Activated CD4-positive, alpha-beta memory T cell treated with anti-CD3 and anti-CD28 coated beads for 36 hours (primary cell): ENCODE measurements around the gene ARG1. TPM values are rescaled to one million over a fixed set of nuclear protein-coding genes. Genes with fewer than 3 reads are reported as not detected.
A peak's percentile ranks its signal among the peaks of the same experiment; 100 is the strongest.

Source experiments
- CTCF ChIA-PET: fragments of 350-600 bp; sonication (Branson Sonifier 250); formaldehyde crosslinking; loops from one replicate; lab custom pipeline; 2021; ENCODE audit warnings: antibody characterized with exemption, inconsistent platforms; lab: Charles Lee
- POLR2A ChIA-PET: fragments of 350-600 bp; sonication (Branson Sonifier 250); formaldehyde crosslinking; loops from one replicate; lab custom pipeline; 2021; ENCODE audit warnings: antibody characterized with exemption; lab: Charles Lee
- DNase-seq: peaks from one replicate; pipeline ENCODE4 v3.0.0-alpha.2; 2020
- H3K27ac Mint-ChIP-seq: one replicate; pipeline ENCODE4 v1.8.0; 2021; ENCODE audit warnings: mixed read lengths
- H3K27me3 Mint-ChIP-seq: one replicate; pipeline ENCODE4 v1.8.0; 2021; ENCODE audit warnings: mixed read lengths
- H3K36me3 Mint-ChIP-seq: one replicate; pipeline ENCODE4 v1.8.0; 2021; ENCODE audit warnings: mixed read lengths
- H3K4me1 Mint-ChIP-seq: one replicate; pipeline ENCODE4 v1.8.0; 2021; ENCODE audit warnings: low read depth, mixed read lengths
- H3K4me3 Mint-ChIP-seq: one replicate; pipeline ENCODE4 v1.8.0; 2021; ENCODE audit warnings: mild to moderate bottlenecking, mixed read lengths
- H3K9me3 Mint-ChIP-seq: one replicate; pipeline ENCODE4 v1.8.0; 2021; ENCODE audit warnings: mixed read lengths
- intact Hi-C: fragments of 100-400 bp; cut with micrococcal nuclease; formaldehyde crosslinking; loops from one replicate; pipeline ENCODE4 v1.15.1; 2023
- total RNA-seq, 2 experiments: library from RNA; stranded (reverse); gene quantifications; one replicate each; pipeline ENCODE4 v1.2.3, GENCODE V29; 2021

Gene ARG1
- total RNA-seq, 2 experiments from 2014 or later = not detected

DNA sequence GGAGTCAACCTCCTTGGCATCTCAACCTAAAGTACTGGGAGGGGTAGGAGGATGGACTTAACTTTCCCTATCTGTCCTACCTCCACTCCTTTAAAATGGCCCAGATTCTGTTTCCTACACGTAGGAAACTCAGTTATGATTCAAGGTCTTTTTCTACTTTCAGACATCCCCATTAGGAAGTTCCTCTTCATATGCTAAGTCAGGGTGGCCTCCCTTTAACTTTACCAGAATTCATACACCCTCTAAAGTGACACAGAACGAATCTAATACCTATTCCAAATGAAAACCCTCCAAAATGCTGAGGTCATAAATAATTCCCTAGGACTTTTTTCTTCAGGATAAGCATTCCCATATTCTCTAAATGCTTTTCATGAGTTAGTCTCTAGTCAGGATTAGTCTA is 15.6 kb downstream of the ARG1 start:
- no peak overlapping the region for H3K27ac Mint-ChIP-seq
- POLR2A ChIA-PET = no interaction called here
- no peaks in the 10 kb centered on the region for H3K9me3 Mint-ChIP-seq
- no peak overlapping the region for H3K4me3 Mint-ChIP-seq
- CTCF ChIA-PET = no interaction called here
- DNase-seq = no peak
- peaks cover 34% of the 10 kb centered on the region for H3K36me3 Mint-ChIP-seq
- H3K27me3 Mint-ChIP-seq = no peaks in the 10 kb centered on the region
- H3K4me1 Mint-ChIP-seq = no peaks in the 10 kb centered on the region
- intact Hi-C loops = no loop called here

DNA sequence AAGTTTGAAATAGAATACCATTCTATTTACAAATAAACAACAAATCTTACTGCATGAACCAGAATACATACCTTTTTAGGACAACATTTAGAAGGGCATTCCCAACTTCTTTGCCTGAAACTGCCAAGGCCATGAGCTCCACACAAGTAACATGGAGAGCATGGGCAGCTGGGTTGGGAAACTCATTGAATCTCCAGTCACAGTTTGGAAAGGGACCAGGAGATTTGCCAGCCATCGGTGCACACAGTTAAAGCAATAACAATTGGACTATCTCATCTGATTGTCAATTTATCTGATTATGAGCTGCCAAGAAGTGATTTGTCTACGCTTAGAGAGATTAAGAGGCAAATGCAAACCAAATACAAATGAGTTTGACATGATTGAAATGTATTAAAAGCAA is 19.9 kb downstream of the ARG1 start:
- H3K27me3 Mint-ChIP-seq = no peaks in the 10 kb centered on the region
- no peak overlapping the region for H3K27ac Mint-ChIP-seq
- no peak for DNase-seq
- intact Hi-C loops = no loop called here
- no peaks in the 10 kb centered on the region for H3K4me1 Mint-ChIP-seq
- H3K9me3 Mint-ChIP-seq = no peaks in the 10 kb centered on the region
- POLR2A ChIA-PET = no interaction called here
- no peak overlapping the region for H3K4me3 Mint-ChIP-seq
- peaks cover 45% of the 10 kb centered on the region for H3K36me3 Mint-ChIP-seq
- CTCF ChIA-PET = no interaction called here

DNA sequence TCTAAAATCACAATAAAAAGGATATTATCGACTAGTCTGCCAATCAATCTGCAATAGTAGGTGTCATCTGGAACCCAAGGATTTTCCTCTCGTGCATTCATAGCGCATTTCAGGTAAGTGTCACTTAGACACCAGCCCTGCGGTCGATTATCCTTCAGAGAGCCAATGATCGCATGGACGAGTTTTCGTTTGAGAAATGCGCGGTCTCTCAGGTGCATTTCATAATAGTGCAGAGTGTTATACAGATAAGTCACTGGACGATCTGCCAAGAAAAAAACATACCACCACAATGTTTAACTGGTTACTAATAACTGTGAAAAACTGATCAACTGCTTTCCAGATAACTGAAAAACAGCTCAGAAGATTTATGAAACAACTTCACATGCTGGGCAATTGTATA is 21.0 kb downstream of the ARG1 start:
- Mint-ChIP-seq H3K27ac (no peak overlapping the region), H3K4me1 (no peaks in the 10 kb centered on the region), H3K9me3 (no peaks in the 10 kb centered on the region), H3K4me3 (no peak overlapping the region), H3K27me3 (no peaks in the 10 kb centered on the region), H3K36me3 (peaks cover 51% of the 10 kb centered on the region)
- ChIA-PET CTCF (no interaction called here), POLR2A (no interaction called here)
- intact Hi-C loops = no loop called here
- no peak for DNase-seq

DNA sequence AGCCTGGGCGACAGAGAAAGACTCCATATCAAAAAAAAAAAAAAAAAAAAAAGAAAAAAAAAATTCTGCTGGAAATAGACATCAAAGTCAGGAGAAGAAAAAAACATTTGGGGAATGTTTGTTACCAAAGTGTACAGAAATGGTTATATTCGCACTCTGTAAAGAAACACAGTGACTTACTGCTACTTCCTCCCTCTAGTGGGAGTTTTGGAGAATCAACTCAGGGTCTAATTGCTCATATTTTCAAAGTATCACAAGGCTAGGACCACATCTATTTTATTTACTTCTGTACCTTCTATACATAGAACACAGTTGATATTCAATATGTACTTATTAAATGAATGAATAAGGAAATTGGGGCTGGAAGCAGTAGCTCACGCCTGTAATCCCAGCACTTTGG is 24.4 kb downstream of the ARG1 start:
- no peaks in the 10 kb centered on the region for H3K4me1 Mint-ChIP-seq
- peaks cover 45% of the 10 kb centered on the region for H3K36me3 Mint-ChIP-seq
- POLR2A ChIA-PET = no interaction called here
- no peak for DNase-seq
- CTCF ChIA-PET = interaction anchor here (0.6 to 1.6 kb wide), 2 partner anchors 78 to 398 kb away, joined by 3 to 6 read pairs; no protein-coding TSS in a partner anchor
- H3K27ac Mint-ChIP-seq = no peak overlapping the region
- H3K4me3 Mint-ChIP-seq = no peak overlapping the region
- intact Hi-C loops = no loop called here
- H3K9me3 Mint-ChIP-seq = no peaks in the 10 kb centered on the region
- no peaks in the 10 kb centered on the region for H3K27me3 Mint-ChIP-seq

DNA sequence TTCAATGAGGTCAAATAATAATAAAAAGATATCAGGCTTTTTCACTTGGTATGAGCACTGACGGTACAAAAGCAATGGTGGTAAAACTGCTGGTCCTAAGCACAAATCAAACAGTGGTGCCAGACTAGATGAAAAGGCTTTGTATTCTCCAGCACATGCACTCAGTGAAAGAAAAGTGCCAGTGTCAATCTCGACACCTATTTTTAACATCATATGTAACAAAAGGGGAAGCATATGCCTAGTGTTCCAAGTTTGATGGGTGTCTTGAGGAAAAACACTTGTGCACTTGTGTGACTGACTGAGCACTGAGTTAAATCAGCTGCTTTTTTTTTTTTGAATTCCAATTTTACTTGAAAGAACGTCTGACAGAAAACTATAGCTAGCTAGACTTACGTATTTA is 27.7 kb downstream of the ARG1 start:
- Mint-ChIP-seq H3K27ac (no peak overlapping the region), H3K36me3 (peaks cover 38% of the 10 kb centered on the region), H3K27me3 (no peaks in the 10 kb centered on the region), H3K9me3 (no peaks in the 10 kb centered on the region), H3K4me1 (no peaks in the 10 kb centered on the region), H3K4me3 (no peak overlapping the region)
- ChIA-PET POLR2A (no interaction called here), CTCF (interaction anchor here (0.8 to 1.4 kb wide), 3 partner anchors 9 to 401 kb away, joined by 3 to 5 read pairs (median 3); partner anchors contain the start of gene MED23)
- no peak for DNase-seq
- intact Hi-C loops = no loop called here

DNA sequence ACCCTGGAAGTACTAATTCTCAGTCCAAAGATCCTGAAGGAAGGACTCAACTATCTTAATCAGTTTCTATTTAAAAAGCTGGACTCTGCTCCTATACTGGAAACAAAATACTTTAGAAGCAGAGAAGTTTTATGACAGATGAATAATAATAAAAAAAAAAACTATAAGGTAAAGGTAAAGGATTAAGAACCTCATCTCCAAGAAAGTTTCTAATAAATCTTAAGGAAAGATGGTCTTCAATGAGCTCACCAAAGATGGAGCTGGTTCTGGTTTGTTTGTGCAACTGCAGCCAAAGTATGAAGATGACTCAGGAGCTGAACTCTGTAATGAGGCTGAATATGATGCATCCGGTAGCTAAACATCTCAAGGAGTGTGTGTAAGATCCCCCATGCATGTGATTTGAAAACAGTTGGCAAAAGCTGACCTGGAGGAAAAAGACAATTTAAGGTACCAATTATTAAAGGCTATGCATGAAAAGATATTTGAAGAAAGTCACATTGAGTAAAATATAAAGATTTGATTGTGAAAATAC is 29.8 kb downstream of the ARG1 start:
- CTCF ChIA-PET = no interaction called here
- DNase-seq = no peak
- POLR2A ChIA-PET = no interaction called here
- Mint-ChIP-seq H3K27me3 (no peaks in the 10 kb centered on the region), H3K9me3 (no peaks in the 10 kb centered on the region), H3K4me3 (no peak overlapping the region), H3K27ac (peak overlapping the region; percentile 25), H3K4me1 (no peaks in the 10 kb centered on the region), H3K36me3 (peaks cover 33% of the 10 kb centered on the region)
- intact Hi-C loops = no loop called here

DNA sequence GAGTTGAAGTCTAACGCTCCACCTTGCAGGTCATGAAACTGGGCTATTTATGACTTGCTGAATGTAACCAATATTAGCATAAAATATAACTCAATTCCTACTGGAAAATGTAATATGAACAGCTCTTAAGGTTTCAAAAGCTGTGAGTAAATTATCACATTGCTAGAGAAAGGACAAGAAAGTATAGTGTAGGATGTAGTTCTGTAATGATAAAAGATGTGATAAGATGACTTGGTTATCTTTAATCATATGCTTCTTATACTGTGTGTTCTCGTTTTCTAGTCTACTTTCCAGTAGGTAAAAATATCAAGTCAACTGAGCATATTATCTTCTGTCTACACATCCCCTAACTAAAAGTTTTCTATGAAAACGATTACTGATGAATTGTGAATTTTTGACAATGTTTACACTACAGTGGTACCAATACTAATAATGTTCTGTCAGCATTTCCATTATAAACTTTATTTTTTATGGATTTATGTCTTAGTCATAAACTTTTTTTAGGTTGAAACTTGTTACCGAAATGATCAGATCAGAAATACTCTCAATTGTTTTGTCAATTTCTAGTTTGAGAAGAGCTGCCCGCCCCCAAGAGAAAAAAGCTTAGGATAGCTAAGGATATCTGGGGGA is 40.4 kb downstream of the ARG1 start:
- H3K27ac Mint-ChIP-seq = peak overlapping the region; percentile 13
- H3K27me3 Mint-ChIP-seq = no peaks in the 10 kb centered on the region
- intact Hi-C loops = no loop called here
- DNase-seq = no peak
- H3K4me3 Mint-ChIP-seq = no peak overlapping the region
- H3K9me3 Mint-ChIP-seq = no peaks in the 10 kb centered on the region
- ChIA-PET CTCF (interaction anchor here (1.2 to 1.7 kb wide), 2 partner anchors 15 to 26 kb away, joined by 3 to 17 read pairs; partner anchors contain the start of gene MED23), POLR2A (no interaction called here)
- H3K36me3 Mint-ChIP-seq = peaks cover 45% of the 10 kb centered on the region
- peaks cover 8% of the 10 kb centered on the region for H3K4me1 Mint-ChIP-seq

DNA sequence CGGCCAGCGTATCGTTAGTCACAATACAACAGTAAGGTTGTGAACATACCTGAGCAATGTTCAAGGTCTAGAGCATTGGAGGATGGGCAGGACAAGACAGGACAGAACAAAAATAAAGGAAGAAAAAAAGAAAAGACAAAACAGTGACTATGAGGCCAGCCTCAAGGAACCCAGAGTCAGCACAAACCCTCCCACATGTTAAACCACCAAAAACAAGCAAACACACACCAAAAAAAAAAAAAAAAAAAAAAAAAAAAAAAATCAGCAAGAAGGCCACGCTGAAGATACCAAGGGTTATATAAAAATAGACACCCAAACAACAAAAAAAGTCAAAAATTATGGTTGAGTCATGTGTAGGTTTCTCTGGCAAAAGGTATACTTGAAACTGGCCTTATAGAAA is 42.2 kb downstream of the ARG1 start:
- Mint-ChIP-seq H3K4me3 (no peak overlapping the region), H3K27ac (no peak overlapping the region), H3K27me3 (no peaks in the 10 kb centered on the region), H3K9me3 (no peaks in the 10 kb centered on the region), H3K36me3 (peaks cover 41% of the 10 kb centered on the region), H3K4me1 (peaks cover 8% of the 10 kb centered on the region)
- POLR2A ChIA-PET = no interaction called here
- intact Hi-C loops = no loop called here
- no peak for DNase-seq
- CTCF ChIA-PET = no interaction called here

DNA sequence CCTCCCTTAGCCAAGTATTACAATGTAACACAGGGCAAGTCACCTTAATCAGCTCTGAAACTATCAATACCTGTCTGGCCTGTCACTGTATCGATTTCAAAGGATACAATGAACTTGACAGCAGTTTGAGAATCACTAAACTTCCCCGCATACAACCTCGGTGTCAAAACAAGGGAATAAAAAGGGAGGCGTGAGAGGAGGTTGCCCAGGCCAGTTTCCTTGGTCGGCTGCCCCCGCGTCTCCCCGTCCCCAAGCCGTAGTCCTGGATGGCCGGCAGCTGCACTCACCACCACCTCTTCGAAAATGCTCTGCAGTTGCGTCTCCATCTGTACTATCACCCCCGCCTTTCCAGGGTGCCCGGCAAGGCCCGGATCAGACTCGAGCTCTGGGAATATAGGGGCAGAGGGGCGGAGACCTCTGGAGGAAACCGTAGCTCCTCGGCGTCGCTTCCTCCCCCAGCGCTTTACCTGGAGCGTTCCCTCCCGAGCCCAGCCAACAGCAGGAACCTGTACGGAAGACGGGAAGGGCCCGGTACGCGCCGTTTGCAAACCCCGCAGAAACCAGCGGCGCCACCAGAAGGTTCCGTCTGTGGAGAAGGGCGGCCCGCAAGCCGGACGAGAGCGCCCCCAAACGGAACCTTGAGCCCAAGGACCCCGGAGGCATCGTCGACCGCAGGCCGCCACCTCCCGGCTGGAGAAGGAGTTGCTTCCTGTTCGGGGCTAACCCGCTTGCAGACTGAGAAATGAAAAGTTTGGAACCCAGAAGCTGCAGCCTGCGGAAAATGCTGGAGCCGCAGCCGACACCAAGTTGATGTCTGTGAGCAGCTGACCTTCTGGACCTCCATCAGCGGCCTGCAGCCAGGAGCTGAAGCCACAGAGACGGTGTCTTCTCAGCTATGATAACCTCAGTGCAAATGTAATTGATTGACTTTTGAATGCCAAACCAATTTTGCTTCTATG is 55.0 kb downstream of the ARG1 start, which contains the start of gene MED23:
MED23 (minus strand) TSS at position 519 of the 959 bp plus-strand sequence; CDS start at position 326, 193 bp downstream.
- Mint-ChIP-seq H3K9me3 (no peaks in the 10 kb centered on the region), H3K4me1 (peaks cover 37% of the 10 kb centered on the region), H3K36me3 (peaks cover 14% of the 10 kb centered on the region), H3K27ac (peak within 1 kb of the TSS; percentile 85), H3K27me3 (no peaks in the 10 kb centered on the region), H3K4me3 (peak within 1 kb of the TSS; percentile 99)
- CTCF ChIA-PET = interaction anchor here (0.5 to 4.6 kb wide), 48 partner anchors 9 to 1201 kb away, joined by 3 to 55 read pairs (median 4); partner anchors contain the start of gene ENPP3
- intact Hi-C loops = loop anchor here (1.0 to 10.0 kb wide), 11 partner anchors 12 to 1184 kb away; partner anchors contain the start of genes ENPP1, EPB41L2 and RPS12
- POLR2A ChIA-PET = interaction anchor here (0.5 to 1.4 kb wide), 3 partner anchors 12 to 102 kb away, joined by 3 to 6 read pairs (median 5); no protein-coding TSS in a partner anchor
- peak; percentile 97 for DNase-seq

DNA sequence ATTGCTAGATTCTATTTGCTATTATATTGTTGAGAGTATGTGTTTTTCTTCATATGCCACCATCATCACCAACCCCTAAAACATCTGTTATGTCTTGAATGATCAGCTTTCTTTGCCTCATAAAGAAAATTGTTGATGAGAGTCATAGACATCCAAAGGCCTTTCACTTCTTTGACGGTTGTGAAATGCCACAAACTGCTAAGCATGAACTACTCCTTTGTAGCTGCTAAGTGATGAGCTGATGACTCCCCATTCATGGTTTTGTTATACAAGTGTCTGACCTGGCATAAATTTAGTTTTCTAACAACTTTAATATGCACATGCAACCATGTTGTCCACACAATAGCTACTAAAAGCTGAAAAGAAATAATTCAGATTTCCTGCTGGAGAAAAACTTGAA is 55.7 kb downstream of the ARG1 start:
- POLR2A ChIA-PET = interaction anchor here (1.0 to 1.4 kb wide), 2 partner anchors 11 to 429 kb away, joined by 3 to 6 read pairs; no protein-coding TSS in a partner anchor
- peaks cover 9% of the 10 kb centered on the region for H3K36me3 Mint-ChIP-seq
- H3K27me3 Mint-ChIP-seq = no peaks in the 10 kb centered on the region
- H3K27ac Mint-ChIP-seq = peak overlapping the region; percentile 46
- no peaks in the 10 kb centered on the region for H3K9me3 Mint-ChIP-seq
- no peak for DNase-seq
- intact Hi-C loops = loop anchor here (1.0 to 10.0 kb wide), 11 partner anchors 12 to 1184 kb away; partner anchors contain the start of genes ENPP1, EPB41L2 and RPS12
- CTCF ChIA-PET = interaction anchor here (0.5 to 4.6 kb wide), 38 partner anchors 9 to 743 kb away, joined by 3 to 55 read pairs (median 6); partner anchors contain the start of gene ENPP3
- H3K4me1 Mint-ChIP-seq = peaks cover 37% of the 10 kb centered on the region
- peak overlapping the region; percentile 99 for H3K4me3 Mint-ChIP-seq

DNA sequence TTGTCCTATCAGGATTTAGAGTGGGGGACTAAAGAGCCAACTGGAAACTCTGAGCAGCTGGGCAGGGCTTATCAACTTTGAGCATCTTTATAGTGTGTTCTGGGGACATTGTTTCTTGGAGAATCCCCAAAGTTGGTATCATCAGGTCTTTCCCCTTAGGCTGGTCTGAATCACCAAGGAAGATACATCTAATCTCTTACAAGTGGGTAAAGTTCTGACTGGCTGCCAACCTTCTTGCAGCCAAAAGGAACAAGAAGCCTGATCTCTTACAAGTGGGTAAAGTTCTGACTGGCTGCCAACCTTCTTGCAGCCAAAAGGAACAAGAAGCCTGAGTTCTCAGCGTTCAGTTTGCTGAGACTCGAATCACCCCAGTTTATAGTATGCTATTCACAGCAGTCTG is 56.6 kb downstream of the ARG1 start:
- DNase-seq = peak; percentile 34
- intact Hi-C loops = loop anchor here (2.0 to 10.0 kb wide), 6 partner anchors 178 to 1183 kb away; partner anchors contain the start of genes ENPP1, EPB41L2 and RPS12
- Mint-ChIP-seq H3K27me3 (no peaks in the 10 kb centered on the region), H3K4me1 (peaks cover 37% of the 10 kb centered on the region), H3K4me3 (no peak overlapping the region), H3K9me3 (no peaks in the 10 kb centered on the region), H3K27ac (peak overlapping the region; percentile 18), H3K36me3 (peaks cover 7% of the 10 kb centered on the region)
- POLR2A ChIA-PET = interaction anchor here (0.5 to 1.0 kb wide), 2 partner anchors 34 to 430 kb away, joined by 3 read pairs; no protein-coding TSS in a partner anchor
- CTCF ChIA-PET = interaction anchor here (1.1 to 4.6 kb wide), 7 partner anchors 9 to 745 kb away, joined by 4 to 55 read pairs (median 6); partner anchors contain the start of gene ENPP3
